ENCODE results near the gene TMTC2.
"Not testable (repeated sequence)": the region's sequence is repeated elsewhere in the genome, so short reads cannot be mapped to it uniquely, and the experiment has no call there.

The TMTC2 gene

GRCh38 chr12:82789674-82790073, 103.0 kb downstream of the TMTC2 start:
- Histone ChIP-seq H3K27me3 (ENCODE audit: insufficient read depth, low read length) (no peaks in the 10 kb centered on the region), H3K4me1 (ENCODE audit: insufficient read depth, low read length) (peaks cover 12% of the 10 kb centered on the region), H3K9me3 (ENCODE audit: low read length) (no peaks in the 10 kb centered on the region), H3K36me3 (ENCODE audit: insufficient read depth, low read length) (peaks cover 10% of the 10 kb centered on the region), H2AFZ (ENCODE audit: low read depth, low read length) (no peak overlapping the region), H3K4me3 (ENCODE audit: low read length) (no peak overlapping the region)

GRCh38 chr12:82793751-82794281, 107.1 kb downstream of the TMTC2 start:
- H3K27me3 ChIP-seq (ENCODE audit: insufficient read depth, low read length): no peaks in the 10 kb centered on the region
- H2AFZ ChIP-seq (ENCODE audit: low read depth, low read length): no peak overlapping the region
- peaks cover 9% of the 10 kb centered on the region for H3K36me3 ChIP-seq (ENCODE audit: insufficient read depth, low read length)
- H3K4me3 ChIP-seq (ENCODE audit: low read length): no peak overlapping the region
- no peaks in the 10 kb centered on the region for H3K9me3 ChIP-seq (ENCODE audit: low read length)
- peaks cover 12% of the 10 kb centered on the region for H3K4me1 ChIP-seq (ENCODE audit: insufficient read depth, low read length)

GRCh38 chr12:82797480-82797879, 110.8 kb downstream of the TMTC2 start:
- Histone ChIP-seq H3K9me3 (ENCODE audit: low read length) (no peaks in the 10 kb centered on the region), H3K4me3 (ENCODE audit: low read length) (no peak overlapping the region), H3K27me3 (ENCODE audit: insufficient read depth, low read length) (no peaks in the 10 kb centered on the region), H3K36me3 (ENCODE audit: insufficient read depth, low read length) (no peaks in the 10 kb centered on the region), H3K4me1 (ENCODE audit: insufficient read depth, low read length) (peaks cover 12% of the 10 kb centered on the region), H2AFZ (ENCODE audit: low read depth, low read length) (no peak overlapping the region)

GRCh38 chr12:82800185-82800584, 113.5 kb downstream of the TMTC2 start:
- Histone ChIP-seq H2AFZ (ENCODE audit: low read depth, low read length) (no peak overlapping the region), H3K9me3 (ENCODE audit: low read length) (no peaks in the 10 kb centered on the region), H3K27me3 (ENCODE audit: insufficient read depth, low read length) (no peaks in the 10 kb centered on the region), H3K36me3 (ENCODE audit: insufficient read depth, low read length) (peaks cover 2% of the 10 kb centered on the region), H3K4me3 (ENCODE audit: low read length) (no peak overlapping the region), H3K4me1 (ENCODE audit: insufficient read depth, low read length) (no peaks in the 10 kb centered on the region)

GRCh38 chr12:82801951-82802610, 115.4 kb downstream of the TMTC2 start:
- Histone ChIP-seq H3K4me1 (ENCODE audit: insufficient read depth, low read length) (no peaks in the 10 kb centered on the region), H3K36me3 (ENCODE audit: insufficient read depth, low read length) (peaks cover 2% of the 10 kb centered on the region), H3K9me3 (ENCODE audit: low read length) (peaks cover 3% of the 10 kb centered on the region), H2AFZ (ENCODE audit: low read depth, low read length) (no peak overlapping the region), H3K4me3 (ENCODE audit: low read length) (no peak overlapping the region), H3K27me3 (ENCODE audit: insufficient read depth, low read length) (no peaks in the 10 kb centered on the region)

GRCh38 chr12:82803201-82803600, 116.5 kb downstream of the TMTC2 start:
- Histone ChIP-seq H3K9me3 (ENCODE audit: low read length) (peaks cover 3% of the 10 kb centered on the region), H2AFZ (ENCODE audit: low read depth, low read length) (no peak overlapping the region), H3K4me1 (ENCODE audit: insufficient read depth, low read length) (no peaks in the 10 kb centered on the region), H3K27me3 (ENCODE audit: insufficient read depth, low read length) (no peaks in the 10 kb centered on the region), H3K4me3 (ENCODE audit: low read length) (no peak overlapping the region), H3K36me3 (ENCODE audit: insufficient read depth, low read length) (peaks cover 2% of the 10 kb centered on the region)

GRCh38 chr12:82804601-82805000, 117.9 kb downstream of the TMTC2 start:
- peaks cover 3% of the 10 kb centered on the region for H3K9me3 ChIP-seq (ENCODE audit: low read length)
- peaks cover 2% of the 10 kb centered on the region for H3K36me3 ChIP-seq (ENCODE audit: insufficient read depth, low read length)
- H3K4me1 ChIP-seq (ENCODE audit: insufficient read depth, low read length): no peaks in the 10 kb centered on the region
- H2AFZ ChIP-seq (ENCODE audit: low read depth, low read length): no peak overlapping the region
- no peaks in the 10 kb centered on the region for H3K27me3 ChIP-seq (ENCODE audit: insufficient read depth, low read length)
- no peak overlapping the region for H3K4me3 ChIP-seq (ENCODE audit: low read length)

- H3K4me1 ChIP-seq (ENCODE audit: insufficient read depth, low read length); H3K9me3 ChIP-seq (ENCODE audit: low read length); H3K4me3 ChIP-seq (ENCODE audit: low read length); H3K36me3 ChIP-seq (ENCODE audit: insufficient read depth, low read length); H2AFZ ChIP-seq (ENCODE audit: low read depth, low read length); H3K27me3 ChIP-seq (ENCODE audit: insufficient read depth, low read length): not testable (repeated sequence)
Observed at GRCh38 chr12:82805004-82805403, 118.3 kb downstream of the TMTC2 start.

- Histone ChIP-seq H3K27me3 (ENCODE audit: insufficient read depth, low read length) (no peaks in the 10 kb centered on the region), H2AFZ (ENCODE audit: low read depth, low read length) (no peak overlapping the region), H3K4me1 (ENCODE audit: insufficient read depth, low read length) (no peaks in the 10 kb centered on the region), H3K9me3 (ENCODE audit: low read length) (peaks cover 3% of the 10 kb centered on the region), H3K4me3 (ENCODE audit: low read length) (no peak overlapping the region), H3K36me3 (ENCODE audit: insufficient read depth, low read length) (peaks cover 2% of the 10 kb centered on the region)
Observed at GRCh38 chr12:82805812-82806497, 119.2 kb downstream of the TMTC2 start.

- no peaks in the 10 kb centered on the region for H3K27me3 ChIP-seq (ENCODE audit: insufficient read depth, low read length)
- peaks cover 3% of the 10 kb centered on the region for H3K9me3 ChIP-seq (ENCODE audit: low read length)
- H3K36me3 ChIP-seq (ENCODE audit: insufficient read depth, low read length): peaks cover 2% of the 10 kb centered on the region
- H2AFZ ChIP-seq (ENCODE audit: low read depth, low read length): no peak overlapping the region
- H3K4me1 ChIP-seq (ENCODE audit: insufficient read depth, low read length): no peaks in the 10 kb centered on the region
- H3K4me3 ChIP-seq (ENCODE audit: low read length): no peak overlapping the region
Observed at GRCh38 chr12:82807132-82807737, 120.5 kb downstream of the TMTC2 start.

GRCh38 chr12:82810568-82810967, 123.9 kb downstream of the TMTC2 start:
- Histone ChIP-seq H2AFZ (ENCODE audit: low read depth, low read length) (no peak overlapping the region), H3K27me3 (ENCODE audit: insufficient read depth, low read length) (no peaks in the 10 kb centered on the region), H3K36me3 (ENCODE audit: insufficient read depth, low read length) (peaks cover 9% of the 10 kb centered on the region), H3K4me3 (ENCODE audit: low read length) (no peak overlapping the region), H3K4me1 (ENCODE audit: insufficient read depth, low read length) (no peaks in the 10 kb centered on the region), H3K9me3 (ENCODE audit: low read length) (peaks cover 3% of the 10 kb centered on the region)

GRCh38 chr12:82817368-82817767, 130.7 kb downstream of the TMTC2 start:
- peaks cover 11% of the 10 kb centered on the region for H3K36me3 ChIP-seq (ENCODE audit: insufficient read depth, low read length)
- no peak overlapping the region for H3K4me3 ChIP-seq (ENCODE audit: low read length)
- peaks cover 2% of the 10 kb centered on the region for H3K4me1 ChIP-seq (ENCODE audit: insufficient read depth, low read length)
- no peak overlapping the region for H2AFZ ChIP-seq (ENCODE audit: low read depth, low read length)
- H3K27me3 ChIP-seq (ENCODE audit: insufficient read depth, low read length): no peaks in the 10 kb centered on the region
- peaks cover 2% of the 10 kb centered on the region for H3K9me3 ChIP-seq (ENCODE audit: low read length)

- peaks cover 2% of the 10 kb centered on the region for H3K4me1 ChIP-seq (ENCODE audit: insufficient read depth, low read length)
- H3K9me3 ChIP-seq (ENCODE audit: low read length): peaks cover 6% of the 10 kb centered on the region
- H3K36me3 ChIP-seq (ENCODE audit: insufficient read depth, low read length): peaks cover 11% of the 10 kb centered on the region
- no peaks in the 10 kb centered on the region for H3K27me3 ChIP-seq (ENCODE audit: insufficient read depth, low read length)
- H3K4me3 ChIP-seq (ENCODE audit: low read length): no peak overlapping the region
- no peak overlapping the region for H2AFZ ChIP-seq (ENCODE audit: low read depth, low read length)
Observed at GRCh38 chr12:82818271-82819035, 131.7 kb downstream of the TMTC2 start.

Measured in neuron (in vitro differentiated cells).